Measurements from ENCODE around the gene CEP164.

DNA sequence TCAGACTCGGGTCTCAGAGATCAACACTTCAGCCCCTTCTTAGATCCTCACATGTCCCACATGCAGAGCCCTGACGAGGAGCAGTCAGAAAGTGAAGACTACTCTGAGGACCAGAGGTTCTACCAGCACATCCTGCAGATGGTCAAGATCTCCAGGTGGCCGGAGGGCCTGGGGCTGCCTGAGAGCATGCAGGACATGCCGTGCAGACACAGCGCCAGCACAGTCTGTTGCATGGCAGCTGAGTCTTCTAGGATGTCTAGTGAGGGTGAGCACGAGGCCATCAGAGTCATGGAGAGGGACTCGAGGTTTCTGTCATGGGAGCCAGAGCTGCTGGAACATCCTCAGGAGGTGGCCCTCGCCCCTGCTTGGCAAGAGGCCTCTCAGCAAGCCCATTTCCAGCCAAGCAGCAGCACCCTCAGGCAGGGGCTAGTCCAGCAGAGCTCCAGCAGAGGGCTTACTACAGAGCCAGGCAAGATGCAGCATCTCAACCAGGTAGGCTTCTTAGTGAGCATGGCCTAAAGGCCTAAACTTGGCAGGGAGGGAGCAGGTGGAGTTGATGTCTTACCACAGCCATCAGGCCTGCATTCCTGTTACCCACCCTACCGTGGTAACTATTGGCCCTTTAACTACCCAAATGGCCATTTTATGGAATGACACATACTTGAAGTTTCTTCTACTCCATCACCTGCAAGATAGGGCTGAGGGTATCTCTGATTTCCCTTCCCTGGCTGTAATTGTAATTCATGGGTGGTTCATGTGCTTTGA is 28.7 kb downstream of the CEP164 start:
- TF ChIP-seq, protein P1, sequence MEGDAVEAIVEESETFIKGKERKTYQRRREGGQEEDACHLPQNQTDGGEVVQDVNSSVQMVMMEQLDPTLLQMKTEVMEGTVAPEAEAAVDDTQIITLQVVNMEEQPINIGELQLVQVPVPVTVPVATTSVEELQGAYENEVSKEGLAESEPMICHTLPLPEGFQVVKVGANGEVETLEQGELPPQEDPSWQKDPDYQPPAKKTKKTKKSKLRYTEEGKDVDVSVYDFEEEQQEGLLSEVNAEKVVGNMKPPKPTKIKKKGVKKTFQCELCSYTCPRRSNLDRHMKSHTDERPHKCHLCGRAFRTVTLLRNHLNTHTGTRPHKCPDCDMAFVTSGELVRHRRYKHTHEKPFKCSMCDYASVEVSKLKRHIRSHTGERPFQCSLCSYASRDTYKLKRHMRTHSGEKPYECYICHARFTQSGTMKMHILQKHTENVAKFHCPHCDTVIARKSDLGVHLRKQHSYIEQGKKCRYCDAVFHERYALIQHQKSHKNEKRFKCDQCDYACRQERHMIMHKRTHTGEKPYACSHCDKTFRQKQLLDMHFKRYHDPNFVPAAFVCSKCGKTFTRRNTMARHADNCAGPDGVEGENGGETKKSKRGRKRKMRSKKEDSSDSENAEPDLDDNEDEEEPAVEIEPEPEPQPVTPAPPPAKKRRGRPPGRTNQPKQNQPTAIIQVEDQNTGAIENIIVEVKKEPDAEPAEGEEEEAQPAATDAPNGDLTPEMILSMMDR (conservative IDR thresholded peaks at IDR 0.05): no peak
- TF ChIP-seq EZH2 (IDR thresholded peaks at IDR 0.05; ENCODE audit: low read depth): no peak
